Esophagus muscularis mucosa (tissue), 4 donors: ENCODE measurements around the gene SLC9A5. TPM values are rescaled to one million over a fixed set of nuclear protein-coding genes. Genes with fewer than 3 reads are reported as not detected.

Experiments
- DNase-seq: peaks from one replicate; pipeline ENCODE4 v3.0.0-alpha.2; 2017; ENCODE audit errors: extremely low spot score
- H3K27ac ChIP-seq, 4 donors: fragments of 200-600 bp; sonication (generic); replicated peaks in 1 of 4; 1 replicate in 3 of 4; 2 replicates in 1 of 4; pipeline ENCODE4 v1.5.1; 2016 to 2019; ENCODE audit warnings: mild to moderate bottlenecking in 1 of 4
- H3K27me3 ChIP-seq, 4 donors: fragments of 200-600 bp; sonication (generic); one replicate each; pipeline versions ENCODE4 v1.5.1 to v1.6.0; 2016 to 2019
- H3K36me3 ChIP-seq, 4 donors: fragments of 200-600 bp; sonication (generic); one replicate each; pipeline ENCODE4 v1.5.1; 2016 to 2019
- H3K4me1 ChIP-seq, 4 donors: fragments of 200-600 bp; sonication (generic); one replicate each; pipeline ENCODE4 v1.5.1; 2016 to 2019
- H3K4me3 ChIP-seq, 4 donors: fragments of 200-600 bp; sonication (generic); 1 replicate in 2 of 4; 2 replicates in 2 of 4; pipeline ENCODE4 v1.5.1; 2016 to 2019; ENCODE audit warnings: mild to moderate bottlenecking in 4 of 4, moderate library complexity in 1 of 4
- H3K9me3 ChIP-seq, 4 donors: fragments of 200-600 bp; sonication (generic); 1 replicate in 3 of 4; 2 replicates in 1 of 4; pipeline ENCODE4 v1.5.1; 2016 to 2019
- CTCF ChIP-seq, 3 experiments: fragments of 200-600 bp in 2 of 3; fragments of 450-650 bp in 1 of 3; sonication (generic) in 2 of 3; IDR thresholded peaks; one replicate each; pipeline ENCODE4 v1.5.1; 2017 to 2019; ENCODE audit warnings: antibody characterized with exemption in 3 of 3, mild to moderate bottlenecking in 2 of 3, moderate library complexity in 1 of 3
- EP300 ChIP-seq: sonication (generic); formaldehyde crosslinking; IDR thresholded peaks from one replicate; pipeline ENCODE4 v1.6.1; 2017; ENCODE audit warnings: antibody characterized with exemption
- POLR2A ChIP-seq: fragments of 450-650 bp; IDR thresholded peaks from one replicate; pipeline ENCODE4 v1.6.1; 2017; ENCODE audit warnings: antibody characterized with exemption, moderate library complexity, mild to moderate bottlenecking, low read depth
- POLR2AphosphoS5 ChIP-seq, 2 donors: sonication (generic); formaldehyde crosslinking; IDR thresholded peaks; one replicate each; pipeline ENCODE4 v1.6.1; 2017; ENCODE audit warnings: antibody characterized with exemption in 2 of 2
- WGBS: methylation state at CpG from one replicate; pipeline ENCODE4 v1.1.5; 2018; 5-methylcytosine and 5-hydroxymethylcytosine counted together
- intact Hi-C: fragments of 100-400 bp; cut with DNase I; formaldehyde crosslinking; loops from one replicate; pipeline ENCODE4 v1.15.1; 2023
- total RNA-seq, 4 donors: library from RNA; depleted of rRNA; stranded (reverse); fragments of >200 nt; gene quantifications; one replicate each; pipeline versions ENCODE4 v1.1.0 to v1.2.1, GENCODE V29; 2016

The SLC9A5 gene
- total RNA-seq, 4 donors from 2014 or later = 0.13 to 0.69 (median 0.37) TPM

DNA sequence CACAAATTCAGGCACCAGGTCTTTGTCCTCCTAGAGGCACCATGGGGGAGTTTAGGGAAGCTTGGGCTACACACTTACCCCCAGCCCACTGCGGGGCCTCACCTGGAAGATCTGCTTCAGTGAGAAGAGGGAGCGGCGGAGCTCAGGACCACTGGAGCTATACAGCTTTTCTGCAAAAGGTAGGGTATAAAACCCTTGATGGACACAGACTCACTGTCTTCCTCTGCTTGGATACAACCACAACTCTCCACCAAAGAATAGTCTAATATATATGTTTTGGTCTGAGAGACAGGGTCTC lies 10.6 kb upstream of the SLC9A5 start:
- 96% methylated on average over 3 of the region's 3 CpGs for WGBS
- no peaks in the 10 kb centered on the region for H3K9me3 ChIP-seq
- peaks cover 39 to 68% (median 65%) of the 10 kb centered on the region in 4 donors for H3K36me3 ChIP-seq
- intact Hi-C loops = no loop called here
- H3K27me3 ChIP-seq = no peaks in the 10 kb centered on the region
- peaks cover 28 to 32% (median 29%) of the 10 kb centered on the region in 4 donors for H3K4me1 ChIP-seq
- no peak overlapping the region for H3K27ac ChIP-seq
- TF ChIP-seq POLR2A (no peak), CTCF (IDR thresholded peaks at IDR 0.05) (no peak), EP300 (no peak), POLR2AphosphoS5 (IDR thresholded peaks at IDR 0.05) (no peak)
- no peak for DNase-seq
- H3K4me3 ChIP-seq = no peak overlapping the region

DNA sequence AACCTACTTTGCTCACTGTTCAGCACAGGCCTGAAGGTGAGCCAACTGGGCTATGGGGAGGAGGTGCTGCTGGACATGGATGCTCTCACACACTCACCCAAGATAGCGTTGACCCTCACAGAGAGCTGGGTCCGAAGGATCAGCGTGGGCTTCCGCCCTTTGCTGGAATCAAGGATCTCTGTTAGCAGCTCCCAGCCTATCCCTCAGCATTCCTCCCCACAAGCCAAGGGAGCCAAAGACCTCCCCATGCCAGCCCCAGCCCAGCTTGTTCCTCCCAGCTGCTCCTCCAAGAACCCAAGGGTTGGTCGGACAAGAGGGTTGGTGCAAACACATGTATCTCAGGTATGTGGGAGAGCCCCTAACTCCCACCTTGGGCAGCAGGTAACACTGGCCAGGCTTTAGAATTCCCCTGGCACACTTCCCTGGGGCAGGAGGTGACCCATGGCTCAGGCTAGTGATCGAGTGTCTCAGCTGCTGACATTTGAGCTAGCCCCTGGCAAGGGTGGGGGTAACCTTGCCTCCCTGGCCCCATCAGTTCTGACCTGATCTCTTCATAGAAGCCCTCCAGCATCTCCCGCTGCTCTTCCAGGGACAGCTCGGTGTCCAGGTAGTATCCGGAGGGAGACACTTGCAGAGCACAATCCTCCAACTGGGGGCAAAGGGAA lies 9.8 kb upstream of the SLC9A5 start:
- 88% methylated on average over 7 of the region's 9 CpGs for WGBS
- Histone ChIP-seq H3K4me1 (peaks cover 35 to 39% (median 36%) of the 10 kb centered on the region in 4 donors), H3K36me3 (peaks cover 36 to 61% (median 58%) of the 10 kb centered on the region in 4 donors), H3K27ac (no peak overlapping the region), H3K27me3 (no peaks in the 10 kb centered on the region), H3K9me3 (no peaks in the 10 kb centered on the region), H3K4me3 (no peak overlapping the region)
- TF ChIP-seq CTCF (IDR thresholded peaks at IDR 0.05) = no peak
- no peak for TF ChIP-seq POLR2A
- TF ChIP-seq POLR2AphosphoS5 (IDR thresholded peaks at IDR 0.05) = no peak
- TF ChIP-seq EP300 = no peak
- intact Hi-C loops = no loop called here
- no peak for DNase-seq

- no peak for TF ChIP-seq EP300
- no peak for TF ChIP-seq POLR2A
- no peak for TF ChIP-seq CTCF (IDR thresholded peaks at IDR 0.05)
- no peak for TF ChIP-seq POLR2AphosphoS5 (IDR thresholded peaks at IDR 0.05)
- DNase-seq = no peak
- Histone ChIP-seq H3K27me3 (no peaks in the 10 kb centered on the region), H3K4me1 (peaks cover 50 to 55% (median 51%) of the 10 kb centered on the region in 4 donors), H3K36me3 (peaks cover 36 to 45% (median 44%) of the 10 kb centered on the region in 4 donors), H3K27ac (peak overlapping the region; percentile 40 to 65 (median 48)), H3K4me3 (no peak overlapping the region), H3K9me3 (no peaks in the 10 kb centered on the region)
- 88% methylated on average over 4 of the region's 4 CpGs for whole genome bisulfite sequencing
- intact Hi-C loops = no loop called here
Observed at GRCh38 chr16:67240506-67240905, 8.3 kb upstream of the SLC9A5 start.

DNA sequence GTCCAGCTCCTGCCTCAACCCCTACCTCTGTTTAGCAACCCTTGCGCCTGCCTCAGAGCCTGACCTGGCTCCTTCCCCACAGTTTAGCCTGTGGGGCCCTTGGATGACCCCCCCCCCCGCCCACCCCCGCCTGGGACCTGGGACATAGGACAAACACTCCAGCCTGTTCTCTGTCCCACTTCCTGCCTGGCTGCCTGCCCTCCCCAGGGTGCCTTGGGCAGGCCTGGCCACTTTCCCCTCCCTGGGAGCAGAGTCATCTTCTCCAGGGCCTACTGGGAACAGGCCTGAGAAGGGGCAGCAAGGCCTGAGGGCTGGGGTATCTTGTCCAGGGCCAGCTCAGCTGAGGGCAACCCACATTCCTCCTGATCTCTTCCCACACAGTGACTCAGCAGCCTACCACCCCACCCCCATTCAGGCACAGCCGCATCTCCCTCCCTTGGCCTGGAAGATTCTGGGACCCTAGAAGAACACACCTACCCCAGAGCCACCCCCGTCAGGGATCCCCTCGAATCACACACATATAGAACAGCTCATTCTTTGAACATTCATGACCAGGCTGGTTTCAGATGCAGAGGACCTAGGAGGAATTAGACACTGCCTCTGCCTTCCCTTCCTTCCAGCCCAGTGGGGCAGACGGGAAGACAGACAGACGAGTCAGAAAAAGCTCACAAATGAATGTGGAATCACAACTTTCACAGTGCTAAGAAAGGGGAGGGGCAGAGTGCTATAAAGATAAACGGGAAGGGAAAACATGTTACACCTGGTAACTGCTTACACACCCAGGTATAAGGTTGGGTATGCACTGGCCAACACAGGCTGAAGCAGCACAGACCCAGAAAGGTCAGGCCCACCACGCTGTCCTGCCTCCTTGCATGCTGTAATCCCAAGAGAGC lies 7.5 kb upstream of the SLC9A5 start:
- intact Hi-C loops = no loop called here
- DNase-seq = no peak
- no peaks in the 10 kb centered on the region for H3K27me3 ChIP-seq
- peak overlapping the region; percentile 40 to 65 (median 48) for H3K27ac ChIP-seq
- WGBS = 64% methylated on average over 9 of the region's 10 CpGs
- peaks cover 57 to 61% (median 58%) of the 10 kb centered on the region in 4 donors for H3K4me1 ChIP-seq
- no peaks in the 10 kb centered on the region for H3K9me3 ChIP-seq
- no peak for TF ChIP-seq POLR2A
- TF ChIP-seq CTCF (IDR thresholded peaks at IDR 0.05) = no peak
- no peak for TF ChIP-seq POLR2AphosphoS5 (IDR thresholded peaks at IDR 0.05)
- TF ChIP-seq EP300 = no peak
- H3K4me3 ChIP-seq = no peak overlapping the region
- peaks cover 30 to 38% (median 36%) of the 10 kb centered on the region in 4 donors for H3K36me3 ChIP-seq
